MV-4-11 (cell line): ENCODE measurements around the gene CASQ1.

Experiments used
- DNase-seq: peaks from one replicate; lab custom pipeline; 2025; lab: John Stamatoyannopoulos, UW

CASQ1 gene

GRCh38 chr1:160205242-160206035 is 15.1 kb downstream of the CASQ1 start, which contains the start of gene PEA15:
Gene PEA15 (plus strand): TSS chr1:160205384. CDS start chr1:160211545, 6,161 bp downstream.
- DNase-seq: peak; percentile 16

- DNase-seq: no peak
Observed at GRCh38 chr1:160206036-160206389, 15.6 kb downstream of the CASQ1 start.

GRCh38 chr1:160206421-160207117 is 16.2 kb downstream of the CASQ1 start:
- peak; percentile 66 for DNase-seq

GRCh38 chr1:160207118-160207650 is 16.8 kb downstream of the CASQ1 start:
- DNase-seq: no peak

GRCh38 chr1:160207771-160208556 is 17.6 kb downstream of the CASQ1 start:
- no peak for DNase-seq

GRCh38 chr1:160208557-160209320 is 18.4 kb downstream of the CASQ1 start:
- no peak for DNase-seq

GRCh38 chr1:160209321-160210046 is 19.1 kb downstream of the CASQ1 start:
- DNase-seq: no peak

GRCh38 chr1:160210561-160210960 is 20.2 kb downstream of the CASQ1 start:
- DNase-seq: no peak

- DNase-seq: no peak
Observed at GRCh38 chr1:160211046-160211790, 20.8 kb downstream of the CASQ1 start.

- no peak for DNase-seq
Observed at GRCh38 chr1:160214481-160215140, 24.2 kb downstream of the CASQ1 start.

- no peak for DNase-seq
Observed at GRCh38 chr1:160216301-160216700, 25.9 kb downstream of the CASQ1 start.

- DNase-seq: no peak
Observed at GRCh38 chr1:160217481-160218051, 27.2 kb downstream of the CASQ1 start.

GRCh38 chr1:160219062-160219929 is 28.9 kb downstream of the CASQ1 start:
- no peak for DNase-seq

- DNase-seq: no peak
Observed at GRCh38 chr1:160220301-160220700, 29.9 kb downstream of the CASQ1 start.

GRCh38 chr1:160221089-160221488 is 30.7 kb downstream of the CASQ1 start:
- peak; percentile 28 for DNase-seq

GRCh38 chr1:160222546-160222945 is 32.2 kb downstream of the CASQ1 start:
- DNase-seq: no peak

GRCh38 chr1:160224606-160225005 is 34.2 kb downstream of the CASQ1 start:
- no peak for DNase-seq

- DNase-seq: no peak
Observed at GRCh38 chr1:160225345-160225744, 35.0 kb downstream of the CASQ1 start.
